HTR-8/SVneo (cell line): Measurements from ENCODE around the gene FLVCR1.
"Not testable (repeated sequence)": the region's sequence is repeated elsewhere in the genome, so short reads cannot be mapped to it uniquely, and the experiment has no call there.

Source experiments
- DNase-seq: peaks from one replicate; pipeline ENCODE4 v3.0.0; 2011; ENCODE audit warnings: low spot score, mixed read lengths; ENCODE audit not compliant: insufficient read length
- FAIRE-seq: peaks from 2 replicates; lab custom pipeline; 2011; peaks lifted over from hg19 to GRCh38; lab: Jason Lieb, UNC

Gene FLVCR1

DNA sequence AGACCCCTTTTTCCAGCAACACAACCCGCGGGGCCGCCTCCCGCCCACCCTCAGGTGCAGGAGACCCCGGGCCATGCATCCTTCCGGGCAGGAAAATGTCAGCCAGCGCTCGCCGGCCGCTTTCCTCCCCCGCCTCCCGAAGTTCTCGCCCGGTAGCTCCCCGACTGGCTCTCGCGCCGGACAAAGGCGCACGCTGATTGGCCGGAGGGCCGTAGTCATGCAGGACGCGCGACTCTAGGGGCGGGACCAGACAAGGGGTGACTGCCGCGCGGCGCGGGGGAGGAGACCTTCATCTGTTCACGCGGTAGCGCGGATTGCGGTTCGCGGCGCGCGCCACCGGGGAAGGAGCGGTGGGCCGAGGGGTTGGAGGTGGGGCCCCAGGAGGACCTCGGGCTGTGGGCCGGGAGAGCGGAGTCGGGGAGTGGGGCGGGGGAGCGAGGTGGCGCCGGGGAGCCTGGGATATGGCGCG is at the start of gene FLVCR1:
Gene FLVCR1, plus strand, starts transcription at position 284 of the 469 bp plus-strand sequence. Its CDS starts 178 bp downstream, at position 462.
- DNase-seq (peak; percentile 99), FAIRE-seq (peak; percentile 79)

DNA sequence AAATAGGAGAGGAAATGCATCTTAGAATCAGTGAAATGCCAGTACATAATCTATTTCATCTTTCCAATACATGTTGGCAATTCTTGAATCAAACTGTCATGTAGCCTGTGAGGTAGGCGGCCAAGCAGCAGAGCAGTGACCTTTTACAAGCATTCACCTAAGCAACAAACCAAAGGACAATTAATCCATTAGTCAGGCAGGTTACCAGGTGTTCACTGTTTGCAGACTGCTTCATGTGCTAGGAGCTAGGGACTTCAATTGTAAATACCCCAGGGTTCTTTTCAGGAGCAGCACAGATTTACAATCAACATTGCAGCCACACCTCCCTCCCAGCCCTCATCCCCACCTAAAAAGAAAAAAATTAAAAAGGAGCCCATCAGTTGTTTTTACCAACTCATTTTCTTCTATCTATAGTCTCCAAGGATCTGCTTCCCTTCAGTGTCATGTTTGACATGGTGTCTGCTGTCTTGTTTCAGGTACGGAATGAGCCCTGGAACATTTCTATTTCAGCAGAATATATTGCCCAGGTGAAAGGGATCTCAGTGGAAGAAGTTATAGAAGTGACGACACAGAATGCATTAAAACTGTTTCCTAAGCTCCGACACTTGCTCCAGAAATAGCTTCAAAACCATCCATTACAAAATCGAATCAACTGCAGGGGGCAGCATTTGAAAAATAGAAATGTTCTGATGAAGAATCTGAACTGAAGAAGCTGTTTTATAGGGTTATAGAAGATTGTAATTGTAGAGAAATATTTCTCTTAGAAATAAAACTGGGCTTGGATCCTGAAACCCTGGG is 43.3 kb upstream of the FLVCR1 start:
- DNase-seq (no peak), FAIRE-seq (no peak)

GRCh38 chr1:212816567-212817278 is 41.4 kb upstream of the FLVCR1 start:
- FAIRE-seq: no peak
- no peak for DNase-seq

GRCh38 chr1:212819726-212820125 is 38.3 kb upstream of the FLVCR1 start:
- DNase-seq (no peak), FAIRE-seq (no peak)

GRCh38 chr1:212820969-212821368 is 37.1 kb upstream of the FLVCR1 start:
- FAIRE-seq: no peak
- DNase-seq: no peak

- DNase-seq (no peak), FAIRE-seq (no peak)
Measured at GRCh38 chr1:212822956-212823355, 35.1 kb upstream of the FLVCR1 start.

DNA sequence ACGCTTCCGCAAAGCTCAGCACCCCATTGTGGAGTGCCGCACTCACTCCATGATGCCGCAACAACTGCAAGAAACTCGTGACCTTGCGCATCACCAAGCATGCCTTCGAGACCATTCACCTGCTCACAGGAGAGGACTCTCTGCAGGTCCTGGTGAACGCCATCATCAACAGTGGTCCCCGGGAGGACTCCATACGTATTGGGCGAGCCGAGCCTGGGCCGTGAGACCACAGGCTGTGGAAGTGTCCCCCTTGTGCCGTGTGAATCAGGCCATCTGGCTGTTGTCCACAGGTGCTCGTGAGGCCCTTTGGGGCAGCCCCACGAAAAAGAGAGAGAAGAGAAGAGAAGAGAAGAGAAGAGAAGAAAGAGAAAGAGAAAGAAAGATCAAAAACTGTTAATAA is 33.9 kb upstream of the FLVCR1 start:
- DNase-seq: no peak
- no peak for FAIRE-seq

GRCh38 chr1:212825798-212826452 is 32.1 kb upstream of the FLVCR1 start:
- DNase-seq: no peak
- FAIRE-seq: no peak

DNA sequence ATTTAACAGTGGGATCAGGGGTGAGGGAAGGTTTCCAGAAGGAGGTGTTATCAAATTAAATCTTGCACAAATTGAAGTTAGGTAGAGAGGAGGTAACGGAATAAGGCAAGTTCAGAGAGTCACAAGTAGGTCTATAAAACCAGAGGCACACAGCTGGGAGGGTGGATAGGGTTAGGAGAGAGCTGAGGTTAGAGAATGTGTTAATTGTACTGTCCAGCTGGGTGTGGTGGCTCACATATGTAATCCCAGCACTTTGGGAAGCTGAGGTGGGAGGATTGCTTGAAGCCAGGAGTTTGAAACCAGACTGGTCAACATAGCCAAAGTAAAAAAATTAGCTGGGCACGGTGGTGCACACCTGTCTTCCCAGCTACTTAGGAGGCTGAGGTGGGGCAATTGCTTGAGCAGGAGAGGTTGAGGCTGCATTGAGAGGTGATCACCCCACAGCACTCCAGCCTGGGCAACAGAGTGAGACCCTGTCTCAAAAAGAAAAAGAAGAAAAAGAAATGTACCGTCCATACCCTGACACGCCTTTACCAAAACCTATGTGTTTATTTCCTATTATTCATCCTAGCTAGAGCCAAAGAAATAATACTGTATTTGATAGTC is 30.8 kb upstream of the FLVCR1 start:
- no peak for DNase-seq
- FAIRE-seq: no peak

GRCh38 chr1:212827831-212828278 is 30.2 kb upstream of the FLVCR1 start:
- DNase-seq: no peak
- FAIRE-seq: no peak

GRCh38 chr1:212828395-212828794 is 29.7 kb upstream of the FLVCR1 start:
- DNase-seq (no peak), FAIRE-seq (no peak)

DNA sequence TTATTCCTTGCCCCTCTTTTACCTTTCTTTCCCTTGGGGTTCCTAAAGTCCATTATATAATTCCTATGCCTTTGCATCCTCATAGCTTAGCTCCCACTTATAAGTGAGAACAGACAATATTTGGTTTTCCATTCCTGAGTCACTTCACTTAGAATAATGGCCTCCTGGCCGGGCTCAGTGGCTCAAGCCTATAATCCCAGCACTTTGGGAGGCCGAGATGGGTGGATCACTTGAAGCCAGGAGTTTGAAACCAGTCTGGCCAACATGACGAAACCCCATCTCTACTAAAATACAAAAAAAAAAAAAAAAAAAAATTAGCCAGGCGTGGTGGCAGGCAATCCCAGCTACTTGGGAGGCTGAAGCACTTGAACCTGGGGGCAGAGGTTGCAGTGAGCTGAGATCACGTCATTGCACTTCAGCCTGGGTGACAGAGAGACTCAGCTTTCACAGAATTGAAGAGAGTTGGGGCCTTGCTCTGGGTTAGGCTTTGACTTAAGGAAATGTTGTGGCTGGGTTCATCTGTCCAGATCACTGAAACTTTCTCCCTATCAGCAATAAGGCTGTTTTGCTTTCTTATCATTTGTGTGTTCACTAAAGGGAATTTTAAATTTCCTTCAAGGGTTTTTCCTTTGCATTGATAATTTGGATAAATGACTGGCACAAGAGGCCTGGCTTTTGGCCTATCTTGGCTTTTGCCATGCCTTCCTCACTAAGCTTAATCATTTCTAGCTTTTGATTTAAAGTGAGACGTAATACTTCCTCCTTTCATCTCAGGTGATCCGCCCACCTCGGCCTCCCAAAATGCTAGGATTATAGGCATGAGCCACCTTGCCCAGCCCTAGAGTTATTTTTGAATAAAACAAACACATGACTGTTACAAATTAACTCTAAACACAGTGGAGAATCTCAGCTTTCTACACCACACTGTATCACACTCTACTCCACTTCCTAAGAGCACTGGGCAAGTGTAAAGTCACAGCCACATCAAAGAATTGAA is 24.6 kb upstream of the FLVCR1 start:
- not testable (repeated sequence) for DNase-seq, FAIRE-seq

GRCh38 chr1:212838145-212838544 is 19.9 kb upstream of the FLVCR1 start:
- FAIRE-seq (no peak), DNase-seq (no peak)

DNA sequence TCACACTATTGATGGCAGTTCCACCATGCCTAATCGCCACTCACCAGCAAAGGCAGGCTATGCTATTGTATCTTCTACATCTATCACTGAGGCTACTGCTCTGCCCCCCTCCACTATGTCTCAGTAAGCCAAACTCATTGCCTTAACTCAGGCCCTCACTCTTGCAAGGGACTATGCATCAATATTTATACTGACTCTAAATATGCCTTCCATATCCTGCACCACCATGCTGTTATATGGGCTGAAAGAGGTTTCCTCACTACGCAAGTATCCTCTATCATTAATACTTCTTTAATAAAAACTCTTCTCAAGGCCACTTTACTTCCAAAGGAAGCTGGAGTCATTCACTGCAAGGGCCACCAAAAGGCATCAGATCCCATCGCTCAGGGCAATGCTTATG is 13.6 kb upstream of the FLVCR1 start:
- FAIRE-seq: not testable (repeated sequence)

DNA sequence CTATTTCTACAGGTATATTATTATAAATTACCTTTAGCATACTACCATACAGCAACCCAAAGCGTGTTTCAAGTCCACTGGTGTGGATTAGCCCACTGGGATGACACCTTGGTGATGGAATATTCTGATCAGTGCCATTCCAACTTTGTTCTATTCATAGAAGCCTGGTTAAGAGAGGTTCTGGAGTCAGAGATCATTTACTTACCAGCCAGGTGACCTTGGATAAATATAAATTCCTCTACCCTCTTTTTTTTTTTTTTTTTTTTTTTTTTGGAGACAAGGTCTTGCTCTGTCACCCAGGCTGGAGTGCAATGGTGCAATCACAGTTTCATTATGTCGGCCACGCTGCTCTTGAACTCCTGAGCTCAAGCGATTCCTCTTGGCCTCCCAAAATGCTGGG is 10.5 kb upstream of the FLVCR1 start, which contains the start of gene SPATA45:
Gene SPATA45, minus strand, starts transcription at position 101 of the 400 bp plus-strand sequence. CDS start 11,500 bp downstream, outside the sequence.
- no peak for FAIRE-seq
- no peak for DNase-seq

More for the DNA sequence above, 13.6 kb upstream of the FLVCR1 start:
- not testable (repeated sequence) for DNase-seq

DNA sequence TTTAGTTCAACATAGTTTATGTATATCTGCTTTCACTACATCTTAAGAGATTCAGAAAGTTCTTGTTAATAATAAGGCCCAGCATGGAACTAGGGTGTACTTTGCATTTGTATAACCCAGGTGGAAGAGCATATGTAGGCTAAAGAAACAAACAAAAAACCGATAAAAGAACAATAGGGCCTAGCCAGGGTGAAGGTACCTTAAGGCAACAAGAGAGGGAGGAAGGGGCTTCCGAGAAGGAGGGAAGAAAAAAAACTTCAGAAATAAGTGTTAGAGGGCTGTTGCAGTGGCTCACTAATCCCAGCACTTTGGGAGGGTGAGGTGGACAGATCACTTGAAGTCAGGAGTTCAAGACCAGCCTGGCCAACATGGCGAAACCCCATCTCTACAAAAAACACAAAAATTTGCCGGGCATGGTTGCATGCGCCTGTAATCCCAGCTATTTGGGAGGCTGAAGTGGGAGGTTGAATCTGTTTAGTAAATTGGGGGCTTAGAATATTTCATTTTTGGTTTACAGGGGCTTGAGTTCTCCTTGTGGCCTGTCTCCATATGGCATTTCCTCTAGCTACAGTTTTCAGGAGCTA is 5.9 kb upstream of the FLVCR1 start:
- FAIRE-seq (no peak), DNase-seq (no peak)

- FAIRE-seq (no peak), DNase-seq (no peak)
Measured at GRCh38 chr1:212853658-212854057, 4.4 kb upstream of the FLVCR1 start.

GRCh38 chr1:212856755-212857154 is 1.3 kb upstream of the FLVCR1 start:
- FAIRE-seq (no peak), DNase-seq (no peak)
